ENCODE data around the gene PNMA1. TPM values are rescaled to one million over a fixed set of nuclear protein-coding genes. Genes with fewer than 3 reads are reported as not detected.
A peak's percentile ranks its signal among the peaks of the same experiment; 100 is the strongest.

The PNMA1 gene
- total and polyA plus RNA-seq, 9 of the 15 experiments (the other 6 are each of a cell fraction or from before 2014, with no cell fraction given) = 1.7 to 26.4 (median 8.7) TPM

DNA sequence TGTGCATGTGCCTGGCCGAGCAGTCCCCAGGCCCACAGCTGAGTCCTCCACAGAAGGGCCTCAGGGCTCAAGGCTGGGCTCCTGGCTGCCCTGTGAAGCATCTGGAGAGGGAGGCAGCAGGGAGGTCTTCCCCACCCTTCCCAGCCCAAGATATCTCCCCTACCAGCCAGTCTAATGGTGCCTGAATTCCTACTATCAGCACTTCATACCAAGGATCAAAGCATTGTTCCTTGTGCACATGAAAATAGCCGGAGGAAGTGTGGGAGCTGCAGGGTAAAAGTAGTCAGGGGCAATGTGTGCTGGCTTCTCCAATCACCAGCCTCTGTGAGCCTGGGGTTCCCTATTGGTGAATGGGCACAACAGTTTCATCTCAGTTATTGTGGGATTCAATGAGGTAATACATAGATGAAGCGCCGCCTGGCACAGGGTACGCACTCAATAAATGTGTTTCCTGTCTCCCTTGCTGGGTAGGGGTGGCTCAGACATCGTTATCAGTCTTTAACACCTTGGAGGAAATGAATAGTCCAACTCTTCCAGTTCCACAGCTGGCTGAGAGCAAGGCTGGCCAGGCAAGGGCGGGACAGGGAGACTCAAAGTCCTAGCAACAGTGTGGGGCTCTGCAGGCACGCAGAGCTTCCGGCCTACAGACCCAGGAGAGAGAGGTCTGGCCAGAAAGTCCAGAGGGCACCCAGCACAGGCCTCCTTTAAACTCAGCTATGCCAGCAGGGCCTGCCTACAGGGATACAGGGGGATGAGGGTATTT, 39.1 kb upstream of the PNMA1 start (continued):
- no peak for TF ChIP-seq NFE2 (IDR thresholded peaks at IDR 0.05; ENCODE audit: low read depth)
- no peak for TF ChIP-seq HDAC2 (IDR thresholded peaks at IDR 0.05)
- no peak for TF ChIP-seq FIP1L1 (IDR thresholded peaks at IDR 0.05; ENCODE audit: low read depth, low read length, poor library complexity, severe bottlenecking)
- TF ChIP-seq FOXJ2 (tag; IDR thresholded peaks at IDR 0.05) = no peak
- TF ChIP-seq, protein P1, sequence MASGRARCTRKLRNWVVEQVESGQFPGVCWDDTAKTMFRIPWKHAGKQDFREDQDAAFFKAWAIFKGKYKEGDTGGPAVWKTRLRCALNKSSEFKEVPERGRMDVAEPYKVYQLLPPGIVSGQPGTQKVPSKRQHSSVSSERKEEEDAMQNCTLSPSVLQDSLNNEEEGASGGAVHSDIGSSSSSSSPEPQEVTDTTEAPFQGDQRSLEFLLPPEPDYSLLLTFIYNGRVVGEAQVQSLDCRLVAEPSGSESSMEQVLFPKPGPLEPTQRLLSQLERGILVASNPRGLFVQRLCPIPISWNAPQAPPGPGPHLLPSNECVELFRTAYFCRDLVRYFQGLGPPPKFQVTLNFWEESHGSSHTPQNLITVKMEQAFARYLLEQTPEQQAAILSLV (tag; IDR thresholded peaks at IDR 0.05) = no peak
- TF ChIP-seq NFIX (CRISPR knock-in tag; IDR thresholded peaks at IDR 0.05; ENCODE audit: low read depth) = no peak
- TF ChIP-seq, protein P2, sequence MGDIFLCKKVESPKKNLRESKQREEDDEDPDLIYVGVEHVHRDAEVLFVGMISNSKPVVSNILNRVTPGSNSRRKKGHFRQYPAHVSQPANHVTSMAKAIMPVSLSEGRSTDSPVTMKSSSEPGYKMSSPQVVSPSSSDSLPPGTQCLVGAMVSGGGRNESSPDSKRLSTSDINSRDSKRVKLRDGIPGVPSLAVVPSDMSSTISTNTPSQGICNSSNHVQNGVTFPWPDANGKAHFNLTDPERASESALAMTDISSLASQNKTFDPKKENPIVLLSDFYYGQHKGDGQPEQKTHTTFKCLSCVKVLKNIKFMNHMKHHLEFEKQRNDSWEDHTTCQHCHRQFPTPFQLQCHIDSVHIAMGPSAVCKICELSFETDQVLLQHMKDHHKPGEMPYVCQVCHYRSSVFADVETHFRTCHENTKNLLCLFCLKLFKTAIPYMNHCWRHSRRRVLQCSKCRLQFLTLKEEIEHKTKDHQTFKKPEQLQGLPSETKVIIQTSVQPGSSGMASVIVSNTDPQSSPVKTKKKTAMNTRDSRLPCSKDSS (IDR thresholded peaks at IDR 0.05; ENCODE audit: low read depth, partially characterized antibody) = no peak
- no peak for TF ChIP-seq SNIP1 (IDR thresholded peaks at IDR 0.05; ENCODE audit: low read depth)
- TF ChIP-seq, protein P3, sequence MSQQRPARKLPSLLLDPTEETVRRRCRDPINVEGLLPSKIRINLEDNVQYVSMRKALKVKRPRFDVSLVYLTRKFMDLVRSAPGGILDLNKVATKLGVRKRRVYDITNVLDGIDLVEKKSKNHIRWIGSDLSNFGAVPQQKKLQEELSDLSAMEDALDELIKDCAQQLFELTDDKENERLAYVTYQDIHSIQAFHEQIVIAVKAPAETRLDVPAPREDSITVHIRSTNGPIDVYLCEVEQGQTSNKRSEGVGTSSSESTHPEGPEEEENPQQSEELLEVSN (IDR thresholded peaks at IDR 0.05; ENCODE audit: borderline replicate concordance in 1 of 2, extremely low read depth in 1 of 2, insufficient read depth in 1 of 2, insufficient read length in 1 of 2, low read depth in 1 of 2, low read length in 1 of 2, poor library complexity in 1 of 2, severe bottlenecking in 1 of 2) = peak in 1 of 2 experiments; percentile 33
- no peak for TF ChIP-seq ZNF77 (CRISPR knock-in tag; IDR thresholded peaks at IDR 0.05)
- TF ChIP-seq ELF4 (CRISPR knock-in tag; IDR thresholded peaks at IDR 0.05) = no peak
- no peak for TF ChIP-seq IFI16 (CRISPR knock-in tag; IDR thresholded peaks at IDR 0.05)
- no peak for TF ChIP-seq NFRKB (IDR thresholded peaks at IDR 0.05; ENCODE audit: low read depth)
- TF ChIP-seq, protein P4, sequence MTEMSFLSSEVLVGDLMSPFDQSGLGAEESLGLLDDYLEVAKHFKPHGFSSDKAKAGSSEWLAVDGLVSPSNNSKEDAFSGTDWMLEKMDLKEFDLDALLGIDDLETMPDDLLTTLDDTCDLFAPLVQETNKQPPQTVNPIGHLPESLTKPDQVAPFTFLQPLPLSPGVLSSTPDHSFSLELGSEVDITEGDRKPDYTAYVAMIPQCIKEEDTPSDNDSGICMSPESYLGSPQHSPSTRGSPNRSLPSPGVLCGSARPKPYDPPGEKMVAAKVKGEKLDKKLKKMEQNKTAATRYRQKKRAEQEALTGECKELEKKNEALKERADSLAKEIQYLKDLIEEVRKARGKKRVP (CRISPR knock-in tag; IDR thresholded peaks at IDR 0.05) = no peak
- TF ChIP-seq CBFA2T3 (IDR thresholded peaks at IDR 0.05) = peak; percentile 92
- no peak for TF ChIP-seq PRMT5 (CRISPR knock-in tag; IDR thresholded peaks at IDR 0.05)
- no peak for TF ChIP-seq RAD21 (CRISPR knock-in tag; conservative IDR thresholded peaks at IDR 0.05 in 1 of 2, IDR thresholded peaks at IDR 0.05 in 1 of 2)
- no peak for TF ChIP-seq ZNF316 (IDR thresholded peaks at IDR 0.05)
- no peak for TF ChIP-seq HCFC1 (IDR thresholded peaks at IDR 0.05; ENCODE audit: low read depth, low read length)
- TF ChIP-seq PTRF (tag; IDR thresholded peaks at IDR 0.05) = no peak
- no peak for TF ChIP-seq MCM7 (IDR thresholded peaks at IDR 0.05)
- TF ChIP-seq KAT2B (IDR thresholded peaks at IDR 0.05; ENCODE audit: low read depth, low read length) = no peak
- TF ChIP-seq PRPF4 (IDR thresholded peaks at IDR 0.05; ENCODE audit: insufficient read depth, low read depth, low read length, poor library complexity, severe bottlenecking) = no peak
- no peak for TF ChIP-seq CBX3 (IDR thresholded peaks at IDR 0.05; ENCODE audit: borderline replicate concordance in 1 of 2, low read length in 2 of 2)
- TF ChIP-seq POLR2G (IDR thresholded peaks at IDR 0.05; ENCODE audit: low read depth, low read length) = 0 out of 2 replicates have a peak, but pooled peaks have one; percentile 25
